ENCODE measurements around the gene IQCM.
"Not testable (repeated sequence)": the region's sequence is repeated elsewhere in the genome, so short reads cannot be mapped to it uniquely, and the experiment has no call there.

Gene IQCM

GRCh38 chr4:149512501-149512900 is 303.1 kb downstream of the IQCM start:
- DNase-seq (ENCODE audit: low spot score) = no peak
- no peak overlapping the region for H3K27ac ChIP-seq
- ChIA-PET POLR2A (ENCODE audit: low non-redundant PET) (no interaction called here), CTCF (no interaction called here)
- TF ChIP-seq CTCF (conservative IDR thresholded peaks at IDR 0.05; ENCODE audit: low read depth) = no peak

- POLR2A ChIA-PET (ENCODE audit: low non-redundant PET) = interaction anchor here (0.6 kb wide), 1 partner anchor 166 kb away, joined by 6 read pairs; no protein-coding TSS in a partner anchor
- no peak overlapping the region for H3K27ac ChIP-seq
- CTCF ChIA-PET = no interaction called here
- no peak for TF ChIP-seq CTCF (conservative IDR thresholded peaks at IDR 0.05; ENCODE audit: low read depth)
- DNase-seq (ENCODE audit: low spot score) = no peak
Observed at GRCh38 chr4:149511558-149512298, 303.9 kb downstream of the IQCM start.

GRCh38 chr4:149507309-149507708 is 308.3 kb downstream of the IQCM start:
- POLR2A ChIA-PET (ENCODE audit: low non-redundant PET); DNase-seq (ENCODE audit: low spot score); CTCF ChIA-PET; H3K27ac ChIP-seq: not testable (repeated sequence)

GRCh38 chr4:149500806-149501205 is 314.8 kb downstream of the IQCM start:
- no peak for TF ChIP-seq CTCF (conservative IDR thresholded peaks at IDR 0.05; ENCODE audit: low read depth)
- H3K27ac ChIP-seq = no peak overlapping the region
- ChIA-PET POLR2A (ENCODE audit: low non-redundant PET) (no interaction called here), CTCF (no interaction called here)
- DNase-seq (ENCODE audit: low spot score) = no peak

GRCh38 chr4:149499726-149500125 is 315.9 kb downstream of the IQCM start:
- DNase-seq (ENCODE audit: low spot score) = no peak
- H3K27ac ChIP-seq = no peak overlapping the region
- ChIA-PET CTCF (no interaction called here), POLR2A (ENCODE audit: low non-redundant PET) (no interaction called here)
- TF ChIP-seq CTCF (conservative IDR thresholded peaks at IDR 0.05; ENCODE audit: low read depth) = no peak

- CTCF ChIA-PET = no interaction called here
- POLR2A ChIA-PET (ENCODE audit: low non-redundant PET) = no interaction called here
- H3K27ac ChIP-seq = no peak overlapping the region
- no peak for DNase-seq (ENCODE audit: low spot score)
- TF ChIP-seq CTCF (conservative IDR thresholded peaks at IDR 0.05; ENCODE audit: low read depth) = no peak
Observed at GRCh38 chr4:149498246-149498645, 317.4 kb downstream of the IQCM start.

GRCh38 chr4:149493492-149493891 is 322.2 kb downstream of the IQCM start:
- no peak for DNase-seq (ENCODE audit: low spot score)

More at GRCh38 chr4:149493492-149493891, 322.2 kb downstream of the IQCM start:
- ChIA-PET POLR2A (ENCODE audit: low non-redundant PET) (no interaction called here), CTCF (no interaction called here)
- no peak overlapping the region for H3K27ac ChIP-seq
- TF ChIP-seq CTCF (conservative IDR thresholded peaks at IDR 0.05; ENCODE audit: low read depth) = no peak

All from RWPE1 (cell line).